ENCODE measurements around the gene STK32B.

Gene STK32B

DNA sequence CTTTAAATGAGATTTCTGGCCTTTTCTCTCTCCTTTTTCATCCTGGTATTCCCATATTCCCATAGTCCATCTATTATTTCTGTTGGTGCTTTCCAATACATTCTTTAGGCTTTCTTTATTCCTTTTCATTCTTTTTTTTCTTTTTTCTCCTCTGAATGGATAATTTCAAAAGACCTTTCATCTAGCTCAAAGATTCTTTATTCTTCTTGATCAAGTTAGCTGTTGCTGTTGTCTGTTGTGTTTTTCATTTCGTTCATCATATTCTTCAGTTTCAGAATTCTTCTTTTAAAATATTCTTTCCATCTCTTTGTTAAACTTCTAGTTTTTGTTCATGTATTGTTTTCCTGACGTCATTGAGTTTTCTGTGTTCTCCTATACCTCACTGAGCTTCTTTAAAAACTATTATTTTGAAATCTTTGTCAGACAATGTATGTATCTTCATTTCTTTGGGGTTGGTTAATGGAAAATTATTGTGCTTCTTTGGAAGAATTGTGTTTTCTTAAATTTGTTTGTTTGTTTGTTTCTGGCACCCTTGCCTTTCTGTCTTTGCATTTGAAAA lies 30.2 kb downstream of the STK32B start:
- TF ChIP-seq, protein P1, sequence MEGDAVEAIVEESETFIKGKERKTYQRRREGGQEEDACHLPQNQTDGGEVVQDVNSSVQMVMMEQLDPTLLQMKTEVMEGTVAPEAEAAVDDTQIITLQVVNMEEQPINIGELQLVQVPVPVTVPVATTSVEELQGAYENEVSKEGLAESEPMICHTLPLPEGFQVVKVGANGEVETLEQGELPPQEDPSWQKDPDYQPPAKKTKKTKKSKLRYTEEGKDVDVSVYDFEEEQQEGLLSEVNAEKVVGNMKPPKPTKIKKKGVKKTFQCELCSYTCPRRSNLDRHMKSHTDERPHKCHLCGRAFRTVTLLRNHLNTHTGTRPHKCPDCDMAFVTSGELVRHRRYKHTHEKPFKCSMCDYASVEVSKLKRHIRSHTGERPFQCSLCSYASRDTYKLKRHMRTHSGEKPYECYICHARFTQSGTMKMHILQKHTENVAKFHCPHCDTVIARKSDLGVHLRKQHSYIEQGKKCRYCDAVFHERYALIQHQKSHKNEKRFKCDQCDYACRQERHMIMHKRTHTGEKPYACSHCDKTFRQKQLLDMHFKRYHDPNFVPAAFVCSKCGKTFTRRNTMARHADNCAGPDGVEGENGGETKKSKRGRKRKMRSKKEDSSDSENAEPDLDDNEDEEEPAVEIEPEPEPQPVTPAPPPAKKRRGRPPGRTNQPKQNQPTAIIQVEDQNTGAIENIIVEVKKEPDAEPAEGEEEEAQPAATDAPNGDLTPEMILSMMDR (conservative IDR thresholded peaks at IDR 0.05; ENCODE audit: low read depth, low read length) = no peak
- no peak for DNase-seq (ENCODE audit: low read depth)
- H3K4me3 ChIP-seq (ENCODE audit: low read length) = no peak overlapping the region

DNA sequence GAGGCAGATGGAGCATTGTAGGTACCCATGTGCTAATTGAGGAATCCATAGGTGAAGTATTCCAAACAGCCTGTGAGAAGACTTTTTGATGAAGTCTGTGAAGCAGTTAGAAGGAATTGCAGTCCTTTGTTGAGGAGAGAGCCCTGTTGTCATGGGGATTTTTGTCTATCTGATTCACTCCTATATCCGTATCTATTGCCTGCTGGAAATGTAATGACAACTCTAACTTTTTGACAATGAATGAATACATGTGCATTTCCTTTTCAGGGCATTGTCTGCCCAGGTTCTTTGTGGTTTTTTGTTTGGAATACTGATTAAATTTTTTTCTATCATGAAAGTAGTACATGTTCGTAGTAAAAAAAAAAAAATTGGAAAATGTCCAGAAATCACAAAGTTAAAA lies 31.1 kb downstream of the STK32B start:
- TF ChIP-seq, protein P1 (conservative IDR thresholded peaks at IDR 0.05; ENCODE audit: low read depth, low read length) = no peak
- H3K4me3 ChIP-seq (ENCODE audit: low read length) = no peak overlapping the region
- no peak for DNase-seq (ENCODE audit: low read depth)

DNA sequence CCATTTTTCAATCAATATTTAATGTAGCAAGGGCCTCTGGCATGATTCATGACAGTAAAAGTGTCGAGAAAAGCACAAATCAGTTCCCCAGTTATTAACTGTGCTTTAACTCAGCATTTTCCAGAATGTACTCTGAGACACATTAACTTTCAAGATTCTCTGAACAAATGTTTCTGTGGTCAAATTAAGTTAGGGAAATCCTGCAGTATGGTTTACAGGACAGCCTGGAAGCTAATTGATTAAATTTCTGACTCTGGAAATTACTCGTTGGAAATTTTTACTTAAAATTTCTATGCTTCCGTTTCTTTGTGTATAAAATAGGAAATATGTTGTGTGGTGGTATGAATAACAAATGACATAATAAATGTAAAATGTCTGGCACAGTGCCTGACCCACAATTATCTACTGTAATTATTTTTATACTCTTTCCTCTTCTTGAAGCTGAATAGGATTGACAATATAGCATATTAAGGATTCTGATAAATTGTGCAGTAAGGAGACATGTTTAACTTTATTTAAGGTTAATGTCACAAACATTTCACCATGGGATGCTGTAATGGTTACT lies 33.7 kb downstream of the STK32B start:
- DNase-seq (ENCODE audit: low read depth) = no peak
- no peak overlapping the region for H3K4me3 ChIP-seq (ENCODE audit: low read length)
- TF ChIP-seq, protein P1 (conservative IDR thresholded peaks at IDR 0.05; ENCODE audit: low read depth, low read length) = no peak

DNA sequence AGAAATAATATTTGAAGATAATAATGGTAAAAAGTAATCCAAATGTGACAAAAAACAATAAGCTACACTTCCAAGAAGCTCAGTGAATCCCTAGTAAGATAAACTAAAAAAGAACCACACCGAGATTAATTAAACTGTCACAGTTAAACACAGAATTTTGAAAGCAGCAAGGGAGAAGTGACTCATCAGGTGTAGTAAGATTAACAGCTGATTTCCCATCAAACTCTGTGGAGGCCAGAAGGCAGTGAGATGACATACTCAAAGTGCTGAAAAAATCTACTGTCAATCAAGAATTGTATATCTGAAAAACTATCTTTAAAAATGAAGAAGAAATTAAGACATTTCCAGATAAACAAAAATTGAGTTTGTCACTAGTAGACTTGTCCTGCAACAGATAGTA lies 35.3 kb downstream of the STK32B start:
- TF ChIP-seq, protein P1 (conservative IDR thresholded peaks at IDR 0.05; ENCODE audit: low read depth, low read length) = no peak
- DNase-seq (ENCODE audit: low read depth) = no peak
- no peak overlapping the region for H3K4me3 ChIP-seq (ENCODE audit: low read length)

DNA sequence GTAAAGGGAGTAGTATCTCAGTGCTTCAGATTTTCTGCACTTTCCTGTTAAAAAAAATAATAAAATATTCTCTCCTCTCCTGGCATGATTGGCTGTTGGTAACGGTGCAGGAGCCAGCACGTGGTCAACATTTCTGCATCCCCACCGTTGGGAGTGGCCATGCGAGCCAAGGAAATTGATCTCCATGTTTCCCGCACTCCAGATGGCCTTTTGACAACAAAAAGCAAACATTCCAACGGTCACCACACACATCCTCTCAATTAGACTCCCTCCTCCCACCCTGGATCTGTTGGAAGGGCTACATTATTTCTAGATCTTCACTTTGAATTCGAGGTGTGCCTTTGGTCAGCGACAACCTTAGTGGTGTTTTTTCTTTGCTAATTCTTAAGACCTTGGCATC lies 45.0 kb downstream of the STK32B start:
- H3K4me3 ChIP-seq (ENCODE audit: low read length) = no peak overlapping the region
- TF ChIP-seq, protein P1 (conservative IDR thresholded peaks at IDR 0.05; ENCODE audit: low read depth, low read length) = no peak
- DNase-seq (ENCODE audit: low read depth) = no peak

DNA sequence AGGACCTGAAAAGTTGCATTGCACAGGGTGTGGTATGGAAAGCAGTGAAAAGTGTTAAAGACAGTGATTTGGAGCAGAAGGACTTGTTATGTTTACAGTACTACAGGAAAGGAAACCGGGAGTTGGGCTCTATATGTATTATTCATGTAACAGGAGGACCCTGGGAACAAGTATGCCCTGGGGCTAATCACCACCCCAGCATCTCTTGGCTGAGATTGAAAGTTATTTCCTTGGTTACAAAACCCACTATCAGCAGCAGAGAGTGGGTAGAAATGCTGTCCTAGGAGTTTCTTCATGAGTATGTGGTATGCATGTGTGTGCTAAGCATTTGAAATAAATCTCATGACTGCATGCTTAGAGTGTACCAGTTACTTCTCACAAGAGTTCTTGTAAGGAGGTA lies 46.9 kb downstream of the STK32B start:
- no peak overlapping the region for H3K4me3 ChIP-seq (ENCODE audit: low read length)
- no peak for DNase-seq (ENCODE audit: low read depth)
- TF ChIP-seq, protein P1 (conservative IDR thresholded peaks at IDR 0.05; ENCODE audit: low read depth, low read length) = no peak

DNA sequence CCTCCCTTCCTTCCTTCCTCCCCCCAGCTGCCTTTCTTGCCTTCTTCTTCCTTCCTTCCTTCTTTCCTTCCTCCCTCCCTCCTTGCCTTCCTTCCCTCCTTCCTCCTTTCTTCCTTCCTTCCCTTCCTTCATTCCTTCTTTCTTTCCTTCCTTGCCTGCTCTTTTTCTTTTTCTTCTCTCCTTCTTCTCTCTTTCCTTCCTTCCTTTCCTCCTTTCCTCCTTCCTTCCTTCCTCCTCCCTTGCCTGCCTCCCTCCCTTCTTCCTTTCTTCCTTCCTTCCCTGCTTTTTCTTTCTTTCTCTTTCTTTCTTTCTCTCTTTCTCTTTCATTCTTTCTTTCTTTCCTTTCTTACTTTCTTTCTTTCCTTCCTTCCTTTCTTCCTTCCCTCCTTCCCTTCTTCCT lies 49.1 kb downstream of the STK32B start:
- H3K4me3 ChIP-seq (ENCODE audit: low read length) = no peak overlapping the region
- DNase-seq (ENCODE audit: low read depth) = no peak
- TF ChIP-seq, protein P1 (conservative IDR thresholded peaks at IDR 0.05; ENCODE audit: low read depth, low read length) = no peak
